HepG2 (cell line): ENCODE results near the gene PTGIS. TPM values are rescaled to one million over a fixed set of nuclear protein-coding genes. Genes with fewer than 3 reads are reported as not detected.

Experiments used
- ATRX ChIP-seq: sonication (generic); formaldehyde crosslinking; IDR thresholded peaks from 2 replicates; pipeline ENCODE4 v1.4.0; 2020; ENCODE audit warnings: missing genetic modification reagents, borderline replicate concordance
- CHD2 ChIP-seq: IDR thresholded peaks from 2 replicates; pipeline ENCODE4 v1.6.1; 2011; ENCODE audit warnings: low read depth, low read length, improper control_type of control experiment
- EHMT2 ChIP-seq: fragments of 200-600 bp; sonication (generic); IDR thresholded peaks from 2 replicates; pipeline ENCODE4 v1.7.0; 2017; ENCODE audit warnings: antibody characterized with exemption, low read depth, low read length, borderline replicate concordance
- EZH2 ChIP-seq: conservative IDR thresholded peaks from 2 replicates; pipeline ENCODE4 v1.6.1; 2012; ENCODE audit warnings: mild to moderate bottlenecking, low read depth, low read length, moderate library complexity
- ISL2 ChIP-seq: sonication (generic); formaldehyde crosslinking; IDR thresholded peaks from 2 replicates; pipeline ENCODE4 v1.5.0; 2020; ENCODE audit warnings: missing genetic modification reagents
- KDM5B ChIP-seq: sonication (generic); formaldehyde crosslinking; IDR thresholded peaks from 2 replicates; pipeline ENCODE4 v1.4.0; 2020; ENCODE audit warnings: missing genetic modification reagents, mild to moderate bottlenecking, borderline replicate concordance
- MTF2 ChIP-seq: sonication (generic); formaldehyde crosslinking; IDR thresholded peaks from 2 replicates; pipeline ENCODE4 v1.5.0; 2020; ENCODE audit warnings: missing genetic modification reagents, borderline replicate concordance
- MYC ChIP-seq: sonication (generic); formaldehyde crosslinking; IDR thresholded peaks from 2 replicates; pipeline ENCODE4 v1.9.0; 2021; ENCODE audit warnings: missing genetic modification reagents, borderline replicate concordance
- POLR2G ChIP-seq: fragments of 200-400 bp; formaldehyde crosslinking; IDR thresholded peaks from 2 replicates; pipeline ENCODE4 v1.6.1; 2018; ENCODE audit warnings: mild to moderate bottlenecking, low read depth, low read length, moderate library complexity
- PRPF4 ChIP-seq: fragments of 200-400 bp; formaldehyde crosslinking; IDR thresholded peaks from 2 replicates; pipeline ENCODE4 v1.6.1; 2016; ENCODE audit warnings: low read length, low read depth; ENCODE audit not compliant: poor library complexity, severe bottlenecking
- RCOR2 ChIP-seq: IDR thresholded peaks from 2 replicates; pipeline ENCODE4 v1.6.1; 2016; ENCODE audit warnings: missing biosample characterization, missing genetic modification reagents
- SMAD1 ChIP-seq: sonication (generic); formaldehyde crosslinking; IDR thresholded peaks from 2 replicates; pipeline ENCODE4 v1.4.0; 2020; ENCODE audit warnings: missing genetic modification reagents, low read depth, mild to moderate bottlenecking, borderline replicate concordance
- SRSF1 ChIP-seq: fragments of 200-400 bp; formaldehyde crosslinking; optimal IDR thresholded peaks from 2 replicates; pipeline ENCODE3; 2017; ENCODE audit warnings: mild to moderate bottlenecking, low read depth, low read length, moderate library complexity
- WIZ ChIP-seq: sonication (generic); formaldehyde crosslinking; IDR thresholded peaks from 2 replicates; pipeline ENCODE4 v1.5.1; 2020; ENCODE audit warnings: mild to moderate bottlenecking, missing genetic modification reagents
- ZBTB8A ChIP-seq: sonication (generic); formaldehyde crosslinking; IDR thresholded peaks from 2 replicates; pipeline ENCODE4 v1.4.0; 2020; ENCODE audit warnings: mild to moderate bottlenecking, low read depth, missing genetic modification reagents, borderline replicate concordance
- ZKSCAN5 ChIP-seq: sonication (generic); formaldehyde crosslinking; IDR thresholded peaks from 2 replicates; pipeline ENCODE4 v1.5.1; 2020; ENCODE audit warnings: mild to moderate bottlenecking, missing genetic modification reagents
- ZNF180 ChIP-seq: sonication (generic); formaldehyde crosslinking; IDR thresholded peaks from 2 replicates; pipeline ENCODE4 v1.4.0; 2020; ENCODE audit warnings: low read depth, missing genetic modification reagents, borderline replicate concordance
- ZNF451 ChIP-seq: sonication (generic); formaldehyde crosslinking; IDR thresholded peaks from 2 replicates; pipeline ENCODE4 v1.5.0; 2020; ENCODE audit warnings: mild to moderate bottlenecking, missing genetic modification reagents
- ZNF572 ChIP-seq: sonication (generic); formaldehyde crosslinking; IDR thresholded peaks from 2 replicates; pipeline ENCODE4 v1.5.1; 2020; ENCODE audit warnings: mild to moderate bottlenecking, missing genetic modification reagents
- ZNF775 ChIP-seq: sonication (generic); formaldehyde crosslinking; IDR thresholded peaks from 2 replicates; pipeline ENCODE4 v1.4.0; 2020; ENCODE audit warnings: missing genetic modification reagents, mild to moderate bottlenecking, moderate library complexity, borderline replicate concordance
- ZNF850 ChIP-seq: sonication (generic); formaldehyde crosslinking; conservative IDR thresholded peaks from 2 replicates; pipeline ENCODE4 v1.9.0; 2021; ENCODE audit warnings: mild to moderate bottlenecking, missing genetic modification reagents
- polyA plus RNA-seq, 8 experiments: library from polyadenylated mRNA; depleted of rRNA in 3 of 8; stranded (reverse) in 7 of 8; unstranded in 1 of 8; fragments of >200 nt; fragmentation: Illumina TruSeq in 4 of 8; extraction: Trizol in 4 of 8; gene quantifications; 2 replicates each; pipeline versions ENCODE4 v1.2.1 to v1.2.3, GENCODE V29; 2011 to 2016; ENCODE audit warnings: low read depth in 4 of 8, missing spikeins in 1 of 8, mixed read lengths in 1 of 8; ENCODE audit not compliant: insufficient read depth in 1 of 8
- total RNA-seq, 5 experiments: library from RNA; depleted of rRNA; stranded (reverse); fragments of >200 nt; fragmentation: Illumina TruSeq; extraction: Trizol; gene quantifications; 2 replicates each; pipeline ENCODE4 v1.2.3, GENCODE V29; 2016; ENCODE audit warnings: low read depth in 1 of 5
- TF ChIP-seq, protein P1 (sequence below): sonication (generic); formaldehyde crosslinking; IDR thresholded peaks from 2 replicates; pipeline ENCODE4 v1.8.1; 2023; ENCODE audit warnings: mild to moderate bottlenecking, missing genetic modification reagents
- TF ChIP-seq, protein P2 (sequence below): IDR thresholded peaks from 2 replicates; pipeline ENCODE4 v1.6.1; 2016; ENCODE audit warnings: mild to moderate bottlenecking, missing biosample characterization, missing genetic modification reagents
- TF ChIP-seq, protein P3 (sequence below): sonication (generic); formaldehyde crosslinking; IDR thresholded peaks from 2 replicates; pipeline ENCODE4 v1.4.0; 2020; ENCODE audit warnings: missing genetic modification reagents
- TF ChIP-seq, protein P4 (sequence below): sonication (generic); formaldehyde crosslinking; IDR thresholded peaks from 2 replicates; pipeline ENCODE4 v1.5.0; 2020; ENCODE audit warnings: mild to moderate bottlenecking, missing genetic modification reagents

The PTGIS gene
- total and polyA plus RNA-seq, 2 of the 13 experiments (the other 11 are each of a cell fraction or from before 2014, with no cell fraction given) = not detected

DNA sequence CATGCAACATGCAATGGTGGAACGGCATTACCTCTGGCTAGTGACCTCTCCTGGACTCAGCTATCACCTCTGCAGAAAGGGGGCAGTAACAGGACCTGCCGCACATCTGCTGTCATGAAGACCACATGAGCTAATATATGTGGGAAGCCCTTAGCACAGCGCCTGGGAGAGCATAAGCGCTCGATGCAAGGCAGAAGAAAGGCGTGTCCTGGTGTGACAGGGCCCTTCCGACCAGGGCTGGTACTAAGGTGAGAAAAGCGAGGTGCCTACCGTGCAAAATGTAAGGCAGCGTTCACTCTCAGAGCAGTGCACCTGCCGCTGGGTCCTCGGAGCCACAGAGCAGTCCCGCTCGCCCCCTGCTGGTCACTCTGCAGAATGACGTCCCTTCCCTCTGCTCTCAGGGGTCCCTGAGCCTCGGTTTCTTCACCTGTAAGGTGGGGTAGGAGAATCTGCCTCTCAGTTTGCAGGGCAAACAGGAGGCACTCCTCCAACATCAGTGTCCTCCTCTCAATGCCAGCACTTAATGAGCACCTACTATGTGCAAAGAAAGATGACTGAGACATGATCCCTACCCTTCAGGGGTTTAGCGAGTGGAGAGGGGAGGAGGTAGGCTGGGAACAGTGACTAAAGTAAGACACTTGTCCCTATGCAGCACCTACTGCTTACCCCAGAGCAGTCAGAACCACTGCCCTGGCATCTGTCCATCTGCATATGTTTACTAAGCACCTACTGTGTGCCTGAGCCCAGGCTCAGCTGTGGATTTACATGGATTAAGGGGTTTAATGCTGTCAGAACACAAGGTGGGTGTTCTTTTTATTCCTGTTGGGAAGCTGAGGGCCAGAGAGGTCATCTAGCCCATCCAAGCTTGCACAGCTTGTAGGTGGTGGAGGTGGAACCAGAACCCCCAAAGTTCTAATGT, 41.1 kb upstream of the PTGIS start (continued):
- TF ChIP-seq ZNF180 (CRISPR knock-in tag) (no peak), SRSF1 (no peak), KDM5B (CRISPR knock-in tag) (peak; percentile 83; the same call in 1 of the 2 replicates), ZNF775 (CRISPR knock-in tag) (no peak), PRPF4 (no peak), ZKSCAN5 (CRISPR knock-in tag) (0 out of 2 replicates have a peak, but pooled peaks have one; percentile 37), ZBTB8A (CRISPR knock-in tag) (no peak), POLR2G (no peak), ATRX (CRISPR knock-in tag) (peak; percentile 87; the same call in 1 of the 2 replicates), MTF2 (CRISPR knock-in tag) (no peak; the same call in 1 of the 2 replicates), SMAD1 (CRISPR knock-in tag) (peak; percentile 81; the same call in 1 of the 2 replicates), MYC (no peak), ISL2 (CRISPR knock-in tag) (peak; percentile 58; the same call in 1 of the 2 replicates), EHMT2 (no peak), WIZ (CRISPR knock-in tag) (no peak), ZNF451 (CRISPR knock-in tag) (peak; percentile 62; the same call in 1 of the 2 replicates), ZNF850 (CRISPR knock-in tag) (no peak), ZNF572 (CRISPR knock-in tag) (0 out of 2 replicates have a peak, but pooled peaks have one; percentile 69), RCOR2 (CRISPR knock-in tag) (0 out of 2 replicates have a peak, but pooled peaks have one; percentile 21), EZH2 (no peak), CHD2 (no peak)
- TF ChIP-seq, protein P1, sequence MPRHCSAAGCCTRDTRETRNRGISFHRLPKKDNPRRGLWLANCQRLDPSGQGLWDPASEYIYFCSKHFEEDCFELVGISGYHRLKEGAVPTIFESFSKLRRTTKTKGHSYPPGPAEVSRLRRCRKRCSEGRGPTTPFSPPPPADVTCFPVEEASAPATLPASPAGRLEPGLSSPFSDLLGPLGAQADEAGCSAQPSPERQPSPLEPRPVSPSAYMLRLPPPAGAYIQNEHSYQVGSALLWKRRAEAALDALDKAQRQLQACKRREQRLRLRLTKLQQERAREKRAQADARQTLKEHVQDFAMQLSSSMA (CRISPR knock-in tag) = no peak; the same call in 1 of the 2 replicates
- TF ChIP-seq, protein P2, sequence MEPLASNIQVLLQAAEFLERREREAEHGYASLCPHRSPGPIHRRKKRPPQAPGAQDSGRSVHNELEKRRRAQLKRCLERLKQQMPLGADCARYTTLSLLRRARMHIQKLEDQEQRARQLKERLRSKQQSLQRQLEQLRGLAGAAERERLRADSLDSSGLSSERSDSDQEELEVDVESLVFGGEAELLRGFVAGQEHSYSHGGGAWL (CRISPR knock-in tag) = peak; percentile 47; the same call in 1 of the 2 replicates
- TF ChIP-seq, protein P3, sequence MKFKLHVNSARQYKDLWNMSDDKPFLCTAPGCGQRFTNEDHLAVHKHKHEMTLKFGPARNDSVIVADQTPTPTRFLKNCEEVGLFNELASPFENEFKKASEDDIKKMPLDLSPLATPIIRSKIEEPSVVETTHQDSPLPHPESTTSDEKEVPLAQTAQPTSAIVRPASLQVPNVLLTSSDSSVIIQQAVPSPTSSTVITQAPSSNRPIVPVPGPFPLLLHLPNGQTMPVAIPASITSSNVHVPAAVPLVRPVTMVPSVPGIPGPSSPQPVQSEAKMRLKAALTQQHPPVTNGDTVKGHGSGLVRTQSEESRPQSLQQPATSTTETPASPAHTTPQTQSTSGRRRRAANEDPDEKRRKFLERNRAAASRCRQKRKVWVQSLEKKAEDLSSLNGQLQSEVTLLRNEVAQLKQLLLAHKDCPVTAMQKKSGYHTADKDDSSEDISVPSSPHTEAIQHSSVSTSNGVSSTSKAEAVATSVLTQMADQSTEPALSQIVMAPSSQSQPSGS (CRISPR knock-in tag) = peak; percentile 89
- TF ChIP-seq, protein P4, sequence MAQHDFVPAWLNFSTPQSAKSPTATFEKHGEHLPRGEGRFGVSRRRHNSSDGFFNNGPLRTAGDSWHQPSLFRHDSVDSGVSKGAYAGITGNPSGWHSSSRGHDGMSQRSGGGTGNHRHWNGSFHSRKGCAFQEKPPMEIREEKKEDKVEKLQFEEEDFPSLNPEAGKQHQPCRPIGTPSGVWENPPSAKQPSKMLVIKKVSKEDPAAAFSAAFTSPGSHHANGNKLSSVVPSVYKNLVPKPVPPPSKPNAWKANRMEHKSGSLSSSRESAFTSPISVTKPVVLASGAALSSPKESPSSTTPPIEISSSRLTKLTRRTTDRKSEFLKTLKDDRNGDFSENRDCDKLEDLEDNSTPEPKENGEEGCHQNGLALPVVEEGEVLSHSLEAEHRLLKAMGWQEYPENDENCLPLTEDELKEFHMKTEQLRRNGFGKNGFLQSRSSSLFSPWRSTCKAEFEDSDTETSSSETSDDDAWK = no peak
